ENCODE data around the gene SMAD9. TPM values are rescaled to one million over a fixed set of nuclear protein-coding genes. Genes with fewer than 3 reads are reported as not detected.

Gene SMAD9
- total and polyA plus RNA-seq, 2 of the 13 experiments (the other 11 are each of a cell fraction or from before 2014, with no cell fraction given), result 4.2 to 7.7 TPM

DNA sequence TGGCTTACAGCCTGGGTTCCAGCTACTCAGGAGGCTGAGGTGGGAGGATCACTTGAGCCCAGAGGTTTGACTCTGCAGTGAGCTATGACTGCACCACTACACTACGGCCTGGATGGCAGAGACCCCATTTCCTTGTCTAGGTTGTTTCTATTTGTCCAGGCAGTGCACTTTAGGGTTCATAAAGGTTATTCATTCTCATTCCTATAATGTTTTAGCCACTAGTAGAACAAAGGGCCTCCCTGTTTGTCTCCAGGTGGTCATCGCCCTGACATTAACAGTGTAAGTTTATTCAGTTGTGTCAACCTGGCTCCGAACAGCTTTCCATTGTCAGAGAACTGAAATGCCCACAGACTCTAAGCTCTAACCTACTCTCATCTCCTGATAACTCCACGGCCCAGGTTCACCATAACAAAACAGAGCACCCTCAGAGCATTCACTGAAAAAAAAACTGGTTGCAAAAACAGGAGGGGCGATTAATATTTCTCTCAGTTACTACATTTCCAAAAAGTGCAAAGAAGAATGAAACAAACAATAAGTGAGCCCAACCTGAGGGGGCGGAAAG lies 37.1 kb downstream of the SMAD9 start (continued):
- TF ChIP-seq, protein P1, sequence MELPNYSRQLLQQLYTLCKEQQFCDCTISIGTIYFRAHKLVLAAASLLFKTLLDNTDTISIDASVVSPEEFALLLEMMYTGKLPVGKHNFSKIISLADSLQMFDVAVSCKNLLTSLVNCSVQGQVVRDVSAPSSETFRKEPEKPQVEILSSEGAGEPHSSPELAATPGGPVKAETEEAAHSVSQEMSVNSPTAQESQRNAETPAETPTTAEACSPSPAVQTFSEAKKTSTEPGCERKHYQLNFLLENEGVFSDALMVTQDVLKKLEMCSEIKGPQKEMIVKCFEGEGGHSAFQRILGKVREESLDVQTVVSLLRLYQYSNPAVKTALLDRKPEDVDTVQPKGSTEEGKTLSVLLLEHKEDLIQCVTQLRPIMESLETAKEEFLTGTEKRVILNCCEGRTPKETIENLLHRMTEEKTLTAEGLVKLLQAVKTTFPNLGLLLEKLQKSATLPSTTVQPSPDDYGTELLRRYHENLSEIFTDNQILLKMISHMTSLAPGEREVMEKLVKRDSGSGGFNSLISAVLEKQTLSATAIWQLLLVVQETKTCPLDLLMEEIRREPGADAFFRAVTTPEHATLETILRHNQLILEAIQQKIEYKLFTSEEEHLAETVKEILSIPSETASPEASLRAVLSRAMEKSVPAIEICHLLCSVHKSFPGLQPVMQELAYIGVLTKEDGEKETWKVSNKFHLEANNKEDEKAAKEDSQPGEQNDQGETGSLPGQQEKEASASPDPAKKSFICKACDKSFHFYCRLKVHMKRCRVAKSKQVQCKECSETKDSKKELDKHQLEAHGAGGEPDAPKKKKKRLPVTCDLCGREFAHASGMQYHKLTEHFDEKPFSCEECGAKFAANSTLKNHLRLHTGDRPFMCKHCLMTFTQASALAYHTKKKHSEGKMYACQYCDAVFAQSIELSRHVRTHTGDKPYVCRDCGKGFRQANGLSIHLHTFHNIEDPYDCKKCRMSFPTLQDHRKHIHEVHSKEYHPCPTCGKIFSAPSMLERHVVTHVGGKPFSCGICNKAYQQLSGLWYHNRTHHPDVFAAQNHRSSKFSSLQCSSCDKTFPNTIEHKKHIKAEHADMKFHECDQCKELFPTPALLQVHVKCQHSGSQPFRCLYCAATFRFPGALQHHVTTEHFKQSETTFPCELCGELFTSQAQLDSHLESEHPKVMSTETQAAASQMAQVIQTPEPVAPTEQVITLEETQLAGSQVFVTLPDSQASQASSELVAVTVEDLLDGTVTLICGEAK (IDR thresholded peaks at IDR 0.05), result no peak
- TF ChIP-seq, protein P1 (CRISPR knock-in tag; IDR thresholded peaks at IDR 0.05), result no peak
- TF ChIP-seq POLR2A (IDR thresholded peaks at IDR 0.05; ENCODE audit: insufficient read depth in 1 of 2, low read depth in 2 of 2, low read length in 2 of 2) (peak in 1 of 2 experiments; percentile 39; a peak in 1 of 4 replicates), ZIK1 (CRISPR knock-in tag; IDR thresholded peaks at IDR 0.05; ENCODE audit: borderline replicate concordance, low read depth) (no peak), SETDB1 (CRISPR knock-in tag; IDR thresholded peaks at IDR 0.05; ENCODE audit: borderline replicate concordance) (no peak), ZNF619 (CRISPR knock-in tag; IDR thresholded peaks at IDR 0.05) (no peak), ATF1 (CRISPR knock-in tag; IDR thresholded peaks at IDR 0.05) (peak; percentile 38; the same call in 1 of the 2 replicates), MTA1 (CRISPR knock-in tag; IDR thresholded peaks at IDR 0.05; ENCODE audit: borderline replicate concordance) (no peak)

Measured in HepG2 (cell line).